Pancreas (tissue), 10 donors: ENCODE data around the gene TPP1. TPM values are rescaled to one million over a fixed set of nuclear protein-coding genes. Genes with fewer than 3 reads are reported as not detected.

Experiments used
- ATAC-seq, 4 donors: fragments of 200-7000 bp; cut with Tn5 transposase; one replicate each; pipeline versions ENCODE4 v1.8.0 to v1.9.1; 2020; ENCODE audit warnings: mild to moderate bottlenecking in 4 of 4, moderate library complexity in 4 of 4
- DNase-seq, 6 donors: peaks; one replicate each; pipeline ENCODE4 v3.0.0-alpha.2; 2020
- FAIRE-seq: peaks from 2 replicates; lab custom pipeline; 2012; peaks lifted over from hg19 to GRCh38; lab: Jason Lieb, UNC
- H3K27ac ChIP-seq, 4 donors: fragments of 200-600 bp; sonication (generic); 1 replicate in 3 of 4; 2 replicates in 1 of 4; pipeline versions ENCODE4 v1.5.0 to v1.8.0; 2020
- H3K27me3 ChIP-seq, 4 donors: fragments of 200-600 bp; one replicate each; pipeline ENCODE4 v1.8.0; 2021
- H3K36me3 ChIP-seq, 3 donors: fragments of 200-600 bp; sonication (generic) in 1 of 3; one replicate each; pipeline versions ENCODE4 v1.5.0 to v1.8.0; 2020 to 2021
- H3K4me1 ChIP-seq, 3 donors: fragments of 200-600 bp; one replicate each; pipeline ENCODE4 v1.8.0; 2021
- H3K4me3 ChIP-seq, 4 donors: fragments of 200-600 bp; sonication (generic) in 2 of 4; one replicate each; pipeline versions ENCODE4 v1.5.0 to v1.8.0; 2020 to 2021
- H3K9me3 ChIP-seq, 4 donors: fragments of 200-600 bp; one replicate each; pipeline ENCODE4 v1.8.0; 2021
- WGBS, 2 donors: extraction: QIAGEN DNeasy Blood & Tissue Kit; methylation state at CpG; one replicate each; pipeline ENCODE4 v1.1.7; 2013; 5-methylcytosine and 5-hydroxymethylcytosine counted together
- intact Hi-C, 3 donors: fragments of 100-400 bp; cut with DNase I; formaldehyde crosslinking; loops; one replicate each; pipeline versions ENCODE4 v1.11.1 to v1.14.2; 2022
- polyA plus RNA-seq, 2 donors: library from polyadenylated mRNA; stranded (reverse); fragments of 200-250 nt; gene quantifications; one replicate each; pipeline ENCODE4 v1.2.3, GENCODE V29; 2013
- total RNA-seq, 6 donors: library from RNA; stranded (reverse); fragmentation: NEBNext Ultra II Directional in 4 of 6; extraction: Animal tissue kit (Norgen Biotek cat#: 25700) in 4 of 6; gene quantifications; one replicate each; pipeline versions ENCODE4 v1.2.1 to v1.2.4, GENCODE V29; 2021 to 2023
- TF ChIP-seq, protein P1 (sequence below), 4 donors: fragments of 200-600 bp; sonication (generic) in 3 of 4; IDR thresholded peaks; one replicate each; pipeline versions ENCODE4 v1.5.0 to v1.8.0; 2021; ENCODE audit warnings: antibody characterized with exemption in 4 of 4
- donor health status: healthy with polysubstance abuse.
- donor health status: DM: no; HTN: no; CAD: no; lungs with moderate emphysema.
- donor health status: DM: no; HTN: no; CAD: no.
- donor health status: control.
- donor health status: control.
- donor health status: Bipolar disorder and iron deficiency.
- donor health status: DM: yes; HTN: yes; CAD: no.
- donor health status: DM: no; HTN: no; CAD: no.
- donor health status: DM: no; HTN: no; CAD: no.
- donor health status: DM: yes; HTN: yes; CAD: no.

TPP1 gene
- total and polyA plus RNA-seq, 8 donors = 19.6 to 88.6 (median 24.6) TPM

- DNase-seq (no peak), FAIRE-seq (no peak)
- TF ChIP-seq, protein P1, sequence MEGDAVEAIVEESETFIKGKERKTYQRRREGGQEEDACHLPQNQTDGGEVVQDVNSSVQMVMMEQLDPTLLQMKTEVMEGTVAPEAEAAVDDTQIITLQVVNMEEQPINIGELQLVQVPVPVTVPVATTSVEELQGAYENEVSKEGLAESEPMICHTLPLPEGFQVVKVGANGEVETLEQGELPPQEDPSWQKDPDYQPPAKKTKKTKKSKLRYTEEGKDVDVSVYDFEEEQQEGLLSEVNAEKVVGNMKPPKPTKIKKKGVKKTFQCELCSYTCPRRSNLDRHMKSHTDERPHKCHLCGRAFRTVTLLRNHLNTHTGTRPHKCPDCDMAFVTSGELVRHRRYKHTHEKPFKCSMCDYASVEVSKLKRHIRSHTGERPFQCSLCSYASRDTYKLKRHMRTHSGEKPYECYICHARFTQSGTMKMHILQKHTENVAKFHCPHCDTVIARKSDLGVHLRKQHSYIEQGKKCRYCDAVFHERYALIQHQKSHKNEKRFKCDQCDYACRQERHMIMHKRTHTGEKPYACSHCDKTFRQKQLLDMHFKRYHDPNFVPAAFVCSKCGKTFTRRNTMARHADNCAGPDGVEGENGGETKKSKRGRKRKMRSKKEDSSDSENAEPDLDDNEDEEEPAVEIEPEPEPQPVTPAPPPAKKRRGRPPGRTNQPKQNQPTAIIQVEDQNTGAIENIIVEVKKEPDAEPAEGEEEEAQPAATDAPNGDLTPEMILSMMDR (IDR thresholded peaks at IDR 0.05) = no peak
Measured at GRCh38 chr11:6642957-6643356, 23.7 kb upstream of the TPP1 start.

GRCh38 chr11:6640985-6641701 is 21.9 kb upstream of the TPP1 start:
- no peaks in the 10 kb centered on the region for H3K36me3 ChIP-seq
- intact Hi-C loops = no loop called here
- no peaks in the 10 kb centered on the region for H3K27me3 ChIP-seq
- H3K4me3 ChIP-seq = no peak overlapping the region
- peaks cover 0 to 10% (median 10%) of the 10 kb centered on the region in 3 donors for H3K4me1 ChIP-seq
- H3K9me3 ChIP-seq = no peaks in the 10 kb centered on the region
- ATAC-seq (no peak), FAIRE-seq (no peak), DNase-seq (peak in 1 of 6 donors; percentile 56)
- no peak overlapping the region for H3K27ac ChIP-seq
- WGBS, 2 donors = 88 to 92% methylated on average over 26 of the region's 26 CpGs
- TF ChIP-seq, protein P1 (IDR thresholded peaks at IDR 0.05) = no peak

More at GRCh38 chr11:6642957-6643356, 23.7 kb upstream of the TPP1 start:
- H3K4me3 ChIP-seq = no peak overlapping the region
- no peak for ATAC-seq
- H3K4me1 ChIP-seq = peaks cover 0 to 7% (median 5%) of the 10 kb centered on the region in 3 donors
- 69 to 75% methylated on average over 7 of the region's 7 CpGs for WGBS, 2 donors
- no peak overlapping the region for H3K27ac ChIP-seq
- no peaks in the 10 kb centered on the region for H3K27me3 ChIP-seq
- no peaks in the 10 kb centered on the region for H3K9me3 ChIP-seq
- intact Hi-C loops = no loop called here
- H3K36me3 ChIP-seq = no peaks in the 10 kb centered on the region

GRCh38 chr11:6640036-6640984 is 21.1 kb upstream of the TPP1 start:
- TF ChIP-seq, protein P1 (IDR thresholded peaks at IDR 0.05) = no peak
- no peak for FAIRE-seq

DNA sequence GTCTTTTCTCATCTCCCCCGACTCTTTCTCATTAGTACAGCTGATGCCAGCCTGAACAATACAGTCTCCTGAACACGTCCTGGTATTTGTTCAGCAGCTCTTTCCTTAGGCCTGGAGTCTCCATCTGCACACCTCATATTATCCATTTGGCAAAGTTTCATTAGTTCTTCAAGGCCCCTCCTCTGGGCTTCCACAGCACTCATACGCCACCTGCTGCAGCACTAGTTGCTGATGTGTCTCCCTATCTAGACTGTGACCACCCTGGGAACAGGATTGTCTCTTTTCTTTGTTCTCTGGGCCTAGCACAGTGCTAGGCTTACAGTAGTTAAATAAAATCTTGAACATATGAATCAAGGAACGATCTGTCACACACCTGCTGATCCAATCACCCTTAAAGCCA is 19.2 kb upstream of the TPP1 start:
- peak in 2 of 4 donors; percentile 32 to 62 for ATAC-seq
- no peaks in the 10 kb centered on the region for H3K9me3 ChIP-seq
- no peak overlapping the region for H3K27ac ChIP-seq
- H3K36me3 ChIP-seq = no peaks in the 10 kb centered on the region
- no peak for DNase-seq
- FAIRE-seq = no peak
- H3K4me1 ChIP-seq = peaks cover 0 to 21% (median 18%) of the 10 kb centered on the region in 3 donors
- H3K27me3 ChIP-seq = no peaks in the 10 kb centered on the region
- no peak overlapping the region for H3K4me3 ChIP-seq
- intact Hi-C loops = no loop called here
- TF ChIP-seq, protein P1 (IDR thresholded peaks at IDR 0.05) = no peak
- WGBS, 2 donors = 54 to 61% methylated on average over 4 of the region's 4 CpGs

More at GRCh38 chr11:6640036-6640984, 21.1 kb upstream of the TPP1 start:
- DNase-seq (peak in 2 of 6 donors; percentile 12 to 43), ATAC-seq (no peak)
- intact Hi-C loops = no loop called here
- Histone ChIP-seq H3K4me1 (peaks cover 0 to 18% (median 18%) of the 10 kb centered on the region in 3 donors), H3K4me3 (no peak overlapping the region), H3K36me3 (no peaks in the 10 kb centered on the region), H3K27ac (no peak overlapping the region), H3K27me3 (no peaks in the 10 kb centered on the region), H3K9me3 (no peaks in the 10 kb centered on the region)
- WGBS, 2 donors = 88 to 89% methylated on average over 36 of the region's 36 CpGs
